Sigmoid colon (tissue), 7 donors: ENCODE data around the gene HDAC9. TPM values are rescaled to one million over a fixed set of nuclear protein-coding genes. Genes with fewer than 3 reads are reported as not detected.

Experiments
- polyA plus RNA-seq, 3 donors: library from polyadenylated mRNA; stranded (reverse); fragments of 200-250 nt; gene quantifications; one replicate each; pipeline ENCODE4 v1.2.3, GENCODE V29; 2013
- small RNA-seq, 3 donors: library from RNA; depleted of rRNA; stranded (forward); fragments of <200 nt; gene quantifications; one replicate each; pipeline ENCODE3, GENCODE V24; 2016
- total RNA-seq, 4 donors: library from RNA; depleted of rRNA; stranded (reverse); fragments of >200 nt; gene quantifications; one replicate each; pipeline ENCODE4 v1.1.0, GENCODE V29; 2016
- donor health status: healthy with polysubstance abuse.
- donor health status: Bipolar disorder and iron deficiency.
- donor health status: healthy.

Gene HDAC9
- total and polyA plus RNA-seq, 7 donors: 2.4 to 38.2 (median 22.2) TPM

Small RNA genes lying within 50 kb of the gene (small RNA-seq; reads per million reads assigned to genes)
- gene RN7SKP266: 0 reads per million in 3 donors
